Measurements from ENCODE around the gene THOC6. TPM values are rescaled to one million over a fixed set of nuclear protein-coding genes. Genes with fewer than 3 reads are reported as not detected.

THOC6 gene
- total RNA-seq, 2 experiments from 2014 or later, result 33.6 to 36.0 TPM

DNA sequence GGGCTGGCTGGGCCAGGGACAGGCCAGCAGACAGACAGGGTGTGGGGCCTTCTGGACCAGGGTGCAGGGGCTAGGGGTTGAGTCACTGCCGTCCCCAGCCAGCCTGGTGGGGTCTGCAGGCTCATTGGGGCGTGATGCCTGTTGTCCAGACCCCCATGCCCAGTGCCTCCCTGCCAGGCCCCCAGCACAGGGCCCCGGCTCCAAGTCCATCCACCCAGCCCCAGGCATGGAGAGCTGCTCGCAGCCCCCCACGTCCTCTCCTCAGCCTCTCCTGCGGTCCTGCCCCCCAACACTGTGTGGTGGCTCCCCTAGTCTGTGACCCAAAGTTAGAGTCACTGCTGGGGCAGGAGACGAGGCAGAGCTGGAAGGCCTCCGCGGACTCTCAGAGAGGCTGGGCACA, 36.5 kb upstream of the THOC6 start:
- POLR2A ChIA-PET, result no interaction called here
- no peak overlapping the region for H3K4me2 ChIP-seq (ENCODE audit: low read length)
- H3K36me3 ChIP-seq (ENCODE audit: insufficient read depth, low read length), result no peaks in the 10 kb centered on the region
- TF ChIP-seq EZH2phosphoT487 (IDR thresholded peaks at IDR 0.05; ENCODE audit: borderline replicate concordance, low read depth, low read length) (no peak), CTCF (conservative IDR thresholded peaks at IDR 0.05; ENCODE audit: low read length) (no peak)
- H4K20me1 ChIP-seq (ENCODE audit: insufficient read depth, low read length), result no peaks in the 10 kb centered on the region
- H3K9me2 ChIP-seq (ENCODE audit: insufficient read depth, low read length), result no peaks in the 10 kb centered on the region
- no peaks in the 10 kb centered on the region for H3K79me2 ChIP-seq (ENCODE audit: insufficient read depth, low read depth, low read length)
- H3K4me3 ChIP-seq (ENCODE audit: low read depth, low read length, poor library complexity, severe bottlenecking), result no peak overlapping the region
- no peaks in the 10 kb centered on the region for H3K9me3 ChIP-seq (ENCODE audit: low read length)
- H3K27ac ChIP-seq (ENCODE audit: low read depth, low read length, poor library complexity, severe bottlenecking), result no peak overlapping the region
- peaks cover 19% of the 10 kb centered on the region for H3K4me1 ChIP-seq (ENCODE audit: insufficient read depth, low read length, poor library complexity, severe bottlenecking)
- CTCF ChIA-PET (ENCODE audit: unreplicated experiment), result no interaction called here
- intact Hi-C loops (cut with micrococcal nuclease; ENCODE audit: unreplicated experiment), result no loop called here
- BruUV-seq (replicated peaks), result no TSS peak
- DNase-seq (ENCODE audit: low spot score), result no peak
- H2AFZ ChIP-seq (ENCODE audit: low read length), result no peak overlapping the region

- H3K36me3 ChIP-seq (ENCODE audit: insufficient read depth, low read length), result no peaks in the 10 kb centered on the region
- H4K20me1 ChIP-seq (ENCODE audit: insufficient read depth, low read length), result no peaks in the 10 kb centered on the region
- no peak overlapping the region for H3K4me3 ChIP-seq (ENCODE audit: low read depth, low read length, poor library complexity, severe bottlenecking)
- H3K27ac ChIP-seq (ENCODE audit: low read depth, low read length, poor library complexity, severe bottlenecking), result no peak overlapping the region
- H3K4me1 ChIP-seq (ENCODE audit: insufficient read depth, low read length, poor library complexity, severe bottlenecking), result peaks cover 13% of the 10 kb centered on the region
- no peak overlapping the region for H3K4me2 ChIP-seq (ENCODE audit: low read length)
- no peak for DNase-seq (ENCODE audit: low spot score)
- no peak overlapping the region for H2AFZ ChIP-seq (ENCODE audit: low read length)
- no TSS peak for BruUV-seq (replicated peaks)
- no peaks in the 10 kb centered on the region for H3K9me2 ChIP-seq (ENCODE audit: insufficient read depth, low read length)
- intact Hi-C loops (cut with micrococcal nuclease; ENCODE audit: unreplicated experiment), result no loop called here
- no peaks in the 10 kb centered on the region for H3K79me2 ChIP-seq (ENCODE audit: insufficient read depth, low read depth, low read length)
- TF ChIP-seq EZH2phosphoT487 (IDR thresholded peaks at IDR 0.05; ENCODE audit: borderline replicate concordance, low read depth, low read length), result no peak
- no peak for TF ChIP-seq CTCF (conservative IDR thresholded peaks at IDR 0.05; ENCODE audit: low read length)
- ChIA-PET CTCF (ENCODE audit: unreplicated experiment) (no interaction called here), POLR2A (no interaction called here)
- no peaks in the 10 kb centered on the region for H3K9me3 ChIP-seq (ENCODE audit: low read length)
Observed at GRCh38 chr16:2987833-2988232, 36.0 kb upstream of the THOC6 start.

DNA sequence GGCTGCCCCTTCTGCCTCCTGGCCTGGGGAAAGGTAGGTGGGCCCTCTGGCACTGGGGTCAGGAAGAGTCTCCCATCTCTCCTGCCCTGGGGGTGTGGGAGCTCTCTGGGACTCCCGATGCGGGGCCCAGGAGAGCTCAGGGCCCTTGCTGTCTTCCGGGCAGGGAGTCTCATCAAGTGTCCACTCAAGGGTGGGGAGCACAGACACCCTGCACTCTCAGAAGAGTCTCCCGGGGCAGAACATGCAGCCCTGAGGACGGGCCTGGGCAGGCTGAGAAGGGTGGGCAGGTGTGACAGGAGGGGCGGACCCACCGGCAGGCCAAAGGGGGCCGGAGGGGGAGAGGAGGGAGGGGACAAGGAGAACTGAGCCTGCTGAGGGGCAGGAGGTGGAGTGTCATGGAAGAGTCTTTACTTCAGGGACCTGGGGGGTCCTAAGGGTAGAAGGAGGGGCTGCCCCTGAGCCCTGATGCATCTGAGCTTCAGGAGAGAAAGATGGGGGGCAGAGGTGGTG, 35.2 kb upstream of the THOC6 start:
- H3K9me3 ChIP-seq (ENCODE audit: low read length), result no peaks in the 10 kb centered on the region
- no peaks in the 10 kb centered on the region for H4K20me1 ChIP-seq (ENCODE audit: insufficient read depth, low read length)
- no peaks in the 10 kb centered on the region for H3K36me3 ChIP-seq (ENCODE audit: insufficient read depth, low read length)
- no peaks in the 10 kb centered on the region for H3K9me2 ChIP-seq (ENCODE audit: insufficient read depth, low read length)
- intact Hi-C loops (cut with micrococcal nuclease; ENCODE audit: unreplicated experiment), result no loop called here
- H3K4me3 ChIP-seq (ENCODE audit: low read depth, low read length, poor library complexity, severe bottlenecking), result no peak overlapping the region
- DNase-seq (ENCODE audit: low spot score), result no peak
- H3K4me2 ChIP-seq (ENCODE audit: low read length), result no peak overlapping the region
- no peak overlapping the region for H3K27ac ChIP-seq (ENCODE audit: low read depth, low read length, poor library complexity, severe bottlenecking)
- no TSS peak for BruUV-seq (replicated peaks)
- CTCF ChIA-PET (ENCODE audit: unreplicated experiment), result no interaction called here
- no peak overlapping the region for H2AFZ ChIP-seq (ENCODE audit: low read length)
- POLR2A ChIA-PET, result no interaction called here
- peaks cover 6% of the 10 kb centered on the region for H3K4me1 ChIP-seq (ENCODE audit: insufficient read depth, low read length, poor library complexity, severe bottlenecking)
- H3K79me2 ChIP-seq (ENCODE audit: insufficient read depth, low read depth, low read length), result no peaks in the 10 kb centered on the region
- TF ChIP-seq EZH2phosphoT487 (IDR thresholded peaks at IDR 0.05; ENCODE audit: borderline replicate concordance, low read depth, low read length) (no peak), CTCF (conservative IDR thresholded peaks at IDR 0.05; ENCODE audit: low read length) (no peak)

All from OCI-LY7 (cell line).